Endometrial microvascular endothelial cells (primary cell): ENCODE measurements around the gene EPHB2. TPM values are rescaled to one million over a fixed set of nuclear protein-coding genes. Genes with fewer than 3 reads are reported as not detected.

Experiments used
- in situ Hi-C: cut with HindIII; loops from 2 replicates; pipeline ENCODE4 v1.10.0; 2017; ENCODE audit warnings: low sequenced_read_pairs, low pct_unique_long_range_greater_than_20kb; ENCODE audit errors: inconsistent ontology term
- total RNA-seq: library from RNA; depleted of rRNA; stranded (reverse); fragments of >200 nt; gene quantifications from one replicate; pipeline ENCODE4 v1.2.3, GENCODE V29; 2015; ENCODE audit errors: inconsistent ontology term

The EPHB2 gene
- total RNA-seq, 1 donor from 2014 or later = 84.5 TPM

GRCh38 chr1:22857661-22858060 lies 147.0 kb downstream of the EPHB2 start:
- in situ Hi-C loops = no loop called here

GRCh38 chr1:22860414-22860800 lies 149.8 kb downstream of the EPHB2 start:
- in situ Hi-C loops = no loop called here

GRCh38 chr1:22860883-22861385 lies 150.3 kb downstream of the EPHB2 start:
- in situ Hi-C loops = no loop called here

GRCh38 chr1:22861764-22862440 lies 151.3 kb downstream of the EPHB2 start:
- in situ Hi-C loops = no loop called here

GRCh38 chr1:22862752-22863151 lies 152.1 kb downstream of the EPHB2 start:
- in situ Hi-C loops = no loop called here

- in situ Hi-C loops = no loop called here
These were observed 153.1 kb downstream of the EPHB2 start for GRCh38 chr1:22863766-22864165.

GRCh38 chr1:22864886-22865285 lies 154.2 kb downstream of the EPHB2 start:
- in situ Hi-C loops = no loop called here

GRCh38 chr1:22865736-22866135 lies 155.1 kb downstream of the EPHB2 start:
- in situ Hi-C loops = no loop called here

- in situ Hi-C loops = no loop called here
These were observed 156.2 kb downstream of the EPHB2 start for GRCh38 chr1:22866868-22867267.

- in situ Hi-C loops = no loop called here
These were observed 157.7 kb downstream of the EPHB2 start for GRCh38 chr1:22868331-22868730.

- in situ Hi-C loops = no loop called here
These were observed 158.7 kb downstream of the EPHB2 start for GRCh38 chr1:22869325-22869724.

- in situ Hi-C loops = no loop called here
These were observed 159.7 kb downstream of the EPHB2 start for GRCh38 chr1:22870201-22870871.

GRCh38 chr1:22872981-22873664 lies 162.5 kb downstream of the EPHB2 start:
- in situ Hi-C loops = no loop called here

- in situ Hi-C loops = loop anchor here (25.0 kb wide), 1 partner anchor 162 kb away; the partner anchor contains the start of gene EPHB2
These were observed 164.1 kb downstream of the EPHB2 start for GRCh38 chr1:22874785-22875184.

- in situ Hi-C loops = loop anchor here (25.0 kb wide), 1 partner anchor 163 kb away; the partner anchor contains the start of gene EPHB2
These were observed 164.6 kb downstream of the EPHB2 start for GRCh38 chr1:22875241-22875640.

GRCh38 chr1:22875841-22876240 lies 165.2 kb downstream of the EPHB2 start:
- in situ Hi-C loops = loop anchor here (25.0 kb wide), 1 partner anchor 164 kb away; the partner anchor contains the start of gene EPHB2

GRCh38 chr1:22876359-22877111 lies 165.9 kb downstream of the EPHB2 start:
- in situ Hi-C loops = loop anchor here (25.0 kb wide), 1 partner anchor 164 kb away; the partner anchor contains the start of gene EPHB2

GRCh38 chr1:22877112-22877915 lies 166.7 kb downstream of the EPHB2 start:
- in situ Hi-C loops = loop anchor here (25.0 kb wide), 1 partner anchor 165 kb away; the partner anchor contains the start of gene EPHB2
